SK-N-SH treated with all-trans-retinoic acid at 6 μM for 48 hours (cell line): ENCODE data around the gene SPOCK2.

Source experiments
- ATAC-seq: fragments of 200-7000 bp; cut with Tn5 transposase; 3 replicates; pipeline ENCODE4 v1.9.1; 2020; ENCODE audit warnings: mild to moderate bottlenecking, moderate library complexity
- BACH2 ChIP-seq: fragments of 250-450 bp; sonication (Bioruptor Pico); IDR thresholded peaks from 2 replicates; pipeline ENCODE4 v1.9.0; 2021; ENCODE audit warnings: mild to moderate bottlenecking, borderline replicate concordance
- CREB5 ChIP-seq: fragments of 250-450 bp; sonication (Bioruptor Pico); IDR thresholded peaks from 2 replicates; pipeline ENCODE4 v1.5.1; 2020; ENCODE audit warnings: low read depth, mild to moderate bottlenecking, moderate library complexity
- CSDC2 ChIP-seq: fragments of 250-450 bp; sonication (Bioruptor Pico); IDR thresholded peaks from 2 replicates; pipeline ENCODE4 v1.5.0; 2020; ENCODE audit warnings: mild to moderate bottlenecking, moderate library complexity
- ESRRG ChIP-seq: fragments of 250-450 bp; sonication (Bioruptor Pico); IDR thresholded peaks from 2 replicates; pipeline ENCODE4 v1.6.1; 2021; ENCODE audit warnings: mild to moderate bottlenecking
- GLIS3 ChIP-seq: fragments of 250-450 bp; sonication (Bioruptor Pico); IDR thresholded peaks from 2 replicates; pipeline ENCODE4 v1.5.0; 2020; ENCODE audit warnings: mild to moderate bottlenecking, moderate library complexity
- ISL1 ChIP-seq: fragments of 250-450 bp; sonication (Bioruptor Pico); IDR thresholded peaks from 2 replicates; pipeline ENCODE4 v2.1.2; 2022; ENCODE audit warnings: mild to moderate bottlenecking, moderate library complexity
- OSR1 ChIP-seq: fragments of 250-450 bp; sonication (Bioruptor Pico); IDR thresholded peaks from 2 replicates; pipeline ENCODE4 v1.8.0; 2022; ENCODE audit warnings: moderate library complexity, mild to moderate bottlenecking, inconsistent platforms
- PATZ1 ChIP-seq: fragments of 250-450 bp; sonication (Bioruptor Pico); IDR thresholded peaks from 2 replicates; pipeline ENCODE4 v1.8.0; 2020; ENCODE audit warnings: mild to moderate bottlenecking, moderate library complexity, borderline replicate concordance
- POU6F1 ChIP-seq: fragments of 250-450 bp; sonication (Bioruptor Pico); IDR thresholded peaks from 2 replicates; pipeline ENCODE4 v1.8.0; 2021; ENCODE audit warnings: low read depth, mild to moderate bottlenecking, moderate library complexity, borderline replicate concordance
- PPARA ChIP-seq: fragments of 250-450 bp; sonication (Bioruptor Pico); IDR thresholded peaks from 2 replicates; pipeline ENCODE4 v1.5.0; 2020; ENCODE audit warnings: mild to moderate bottlenecking, borderline replicate concordance
- SNAI2 ChIP-seq: fragments of 250-450 bp; sonication (Bioruptor Pico); IDR thresholded peaks from 2 replicates; pipeline ENCODE4 v1.5.0; 2020; ENCODE audit warnings: mild to moderate bottlenecking, moderate library complexity
- TCF4 ChIP-seq: fragments of 250-450 bp; sonication (Bioruptor Pico); IDR thresholded peaks from 2 replicates; pipeline ENCODE4 v1.8.0; 2021; ENCODE audit warnings: mild to moderate bottlenecking, moderate library complexity, borderline replicate concordance
- TOX ChIP-seq: fragments of 250-450 bp; sonication (Bioruptor Pico); IDR thresholded peaks from 2 replicates; pipeline ENCODE4 v1.8.0; 2021; ENCODE audit warnings: mild to moderate bottlenecking, moderate library complexity, borderline replicate concordance
- TSHZ2 ChIP-seq: fragments of 250-450 bp; sonication (Bioruptor Pico); IDR thresholded peaks from 2 replicates; pipeline ENCODE4 v1.5.0; 2020; ENCODE audit warnings: mild to moderate bottlenecking, moderate library complexity
- ZC3H10 ChIP-seq: fragments of 250-450 bp; sonication (Bioruptor Pico); IDR thresholded peaks from 2 replicates; pipeline ENCODE4 v1.5.1; 2021; ENCODE audit warnings: mild to moderate bottlenecking, moderate library complexity
- ZFP3 ChIP-seq: fragments of 250-450 bp; sonication (Bioruptor Pico); IDR thresholded peaks from 2 replicates; pipeline ENCODE4 v1.5.0; 2020; ENCODE audit warnings: mild to moderate bottlenecking, moderate library complexity
- ZFP30 ChIP-seq: fragments of 450-650 bp; formaldehyde crosslinking; IDR thresholded peaks from 2 replicates; pipeline ENCODE4 v1.5.0; 2022; ENCODE audit warnings: mild to moderate bottlenecking, moderate library complexity
- ZNF565 ChIP-seq: fragments of 450-650 bp; formaldehyde crosslinking; conservative IDR thresholded peaks from 2 replicates; pipeline ENCODE4 v1.5.0; 2020; ENCODE audit warnings: low read depth, mild to moderate bottlenecking, moderate library complexity
- ZNF70 ChIP-seq: fragments of 450-650 bp; formaldehyde crosslinking; IDR thresholded peaks from 2 replicates; pipeline ENCODE4 v1.5.0; 2020; ENCODE audit warnings: mild to moderate bottlenecking, moderate library complexity
- ZNF8 ChIP-seq: fragments of 450-650 bp; formaldehyde crosslinking; IDR thresholded peaks from 2 replicates; pipeline ENCODE4 v1.5.0; 2020; ENCODE audit warnings: mild to moderate bottlenecking, moderate library complexity

Gene SPOCK2

GRCh38 chr10:72098301-72098835, 10.0 kb upstream of the SPOCK2 start:
- no peak for TF ChIP-seq ESRRG (CRISPR knock-in tag)
- no peak for TF ChIP-seq PATZ1 (CRISPR knock-in tag)
- no peak for TF ChIP-seq BACH2
- no peak for TF ChIP-seq ZNF70 (CRISPR knock-in tag)
- TF ChIP-seq ZFP3 (CRISPR knock-in tag) = no peak
- TF ChIP-seq CSDC2 (CRISPR knock-in tag) = no peak
- TF ChIP-seq PPARA = no peak
- TF ChIP-seq ZNF8 = no peak
- TF ChIP-seq ZC3H10 (CRISPR knock-in tag) = no peak
- TF ChIP-seq TSHZ2 = no peak
- TF ChIP-seq ZFP30 = no peak
- no peak for TF ChIP-seq ZNF565
- no peak for TF ChIP-seq POU6F1 (CRISPR knock-in tag)
- TF ChIP-seq TOX (CRISPR knock-in tag) = no peak
- no peak for TF ChIP-seq OSR1
- no peak for TF ChIP-seq TCF4 (CRISPR knock-in tag)
- TF ChIP-seq GLIS3 = no peak
- no peak for ATAC-seq

DNA sequence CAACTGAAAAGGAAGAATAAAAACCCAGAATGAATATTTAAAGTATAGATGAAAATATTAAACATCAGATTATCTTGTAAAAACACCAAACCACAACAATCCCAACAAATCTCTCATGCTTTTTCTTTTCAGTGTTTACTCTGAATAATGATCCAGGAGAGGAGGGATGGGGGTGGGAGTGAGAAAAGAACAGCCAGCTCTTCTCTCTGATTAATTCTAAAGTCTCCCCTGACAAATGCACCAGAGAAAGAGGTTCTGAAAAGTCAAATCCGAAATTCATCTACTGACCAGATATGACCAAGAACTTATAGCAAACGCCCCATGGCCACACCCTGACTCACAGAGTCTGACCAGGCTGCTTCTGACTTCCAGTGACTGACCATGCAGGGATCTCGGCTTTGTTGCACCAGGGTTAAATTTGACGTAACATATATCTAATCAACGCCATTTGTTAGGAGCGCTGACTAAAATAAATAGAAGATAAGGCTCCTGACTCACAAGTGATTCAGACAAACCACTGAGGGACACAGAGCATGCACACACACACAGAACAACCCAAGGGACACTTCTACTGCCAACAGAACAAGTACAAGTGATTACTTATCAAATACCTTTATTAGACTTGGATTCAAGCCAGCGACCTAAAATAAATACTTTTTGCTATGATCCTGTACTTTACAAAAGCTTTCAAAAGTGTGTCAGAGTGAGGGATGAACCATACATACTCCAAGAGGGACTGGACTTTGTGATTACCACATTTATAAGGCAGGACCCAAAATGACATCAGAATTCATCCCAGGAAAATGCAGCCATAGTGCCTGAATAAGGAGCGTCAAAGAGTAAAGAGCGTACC, 9.3 kb upstream of the SPOCK2 start:
- ATAC-seq = peak; percentile 69
- TF ChIP-seq TSHZ2 = no peak
- TF ChIP-seq ISL1 (CRISPR knock-in tag) = peak; percentile 74
- TF ChIP-seq ESRRG (CRISPR knock-in tag) = no peak
- no peak for TF ChIP-seq PPARA
- TF ChIP-seq ZFP3 (CRISPR knock-in tag) = 0 out of 2 replicates have a peak, but pooled peaks have one; percentile 24

DNA sequence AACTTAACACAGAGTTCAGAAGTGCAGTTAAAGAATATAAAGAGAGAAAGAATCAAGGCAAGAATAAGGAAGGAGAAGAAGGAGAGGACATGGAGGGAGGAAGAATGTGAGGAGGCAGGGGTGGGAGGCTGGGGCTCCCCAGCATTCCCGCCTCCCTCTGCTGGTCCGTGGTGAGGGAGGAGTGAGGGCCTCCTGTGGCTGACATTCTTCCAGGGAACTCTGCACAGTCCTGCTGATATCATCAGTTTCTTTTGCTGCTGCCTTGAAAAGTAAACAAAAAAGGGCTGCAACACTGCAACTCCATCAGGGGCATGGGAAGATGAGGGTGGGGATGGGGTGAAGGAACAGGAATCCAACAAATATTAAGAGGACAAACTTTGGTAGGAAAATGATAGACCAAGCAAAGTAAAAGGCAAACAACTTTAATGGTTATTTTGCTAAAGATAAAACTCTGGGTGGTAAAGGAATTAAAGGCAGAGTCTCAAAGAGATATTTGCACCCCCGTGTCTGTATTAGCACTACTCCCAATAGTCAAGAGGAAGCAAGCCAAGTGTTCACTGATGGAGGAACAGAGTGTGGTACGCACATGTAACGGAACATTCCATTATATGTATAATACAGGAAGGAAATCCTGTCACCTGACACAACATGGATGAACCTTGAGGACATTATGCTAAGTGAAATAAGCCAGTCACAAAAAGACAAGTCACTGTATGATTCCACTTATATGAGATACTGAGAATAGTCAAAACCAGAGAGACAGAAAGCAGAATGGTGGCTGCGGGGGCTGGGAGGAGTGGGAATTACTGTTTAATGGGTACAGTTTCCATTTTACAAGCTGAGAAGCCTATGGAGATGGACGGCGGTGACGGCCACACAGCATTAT, 8.0 kb upstream of the SPOCK2 start:
- ATAC-seq = peak; percentile 61
- TF ChIP-seq SNAI2 (CRISPR knock-in tag) = no peak
- no peak for TF ChIP-seq CREB5 (CRISPR knock-in tag)
- no peak for TF ChIP-seq OSR1
- no peak for TF ChIP-seq CSDC2 (CRISPR knock-in tag)
- TF ChIP-seq ZNF70 (CRISPR knock-in tag) = no peak
- TF ChIP-seq GLIS3 = no peak
